Prostate gland (tissue), 2 donors: ENCODE results near the gene PSMD4. TPM values are rescaled to one million over a fixed set of nuclear protein-coding genes. Genes with fewer than 3 reads are reported as not detected.

ENCODE experiments used
- DNase-seq: peaks from one replicate; pipeline ENCODE4 v3.0.0-alpha.2; 2019; ENCODE audit warnings: low spot score
- H3K27ac ChIP-seq, 2 donors: fragments of 200-600 bp; sonication (generic); 2 replicates each; pipeline ENCODE4 v1.5.1; 2017 to 2019
- H3K27me3 ChIP-seq: fragments of 200-600 bp; sonication (generic); replicated peaks from 2 replicates; pipeline ENCODE4 v1.5.1; 2019; ENCODE audit not compliant: insufficient read depth
- H3K36me3 ChIP-seq, 2 donors: fragments of 200-600 bp; sonication (generic); 1 replicate in 1 of 2; 2 replicates in 1 of 2; pipeline versions ENCODE4 v1.5.1 to v1.8.1; 2017 to 2019
- H3K4me1 ChIP-seq: fragments of 200-600 bp; sonication (generic); replicated peaks from 2 replicates; pipeline ENCODE4 v1.5.1; 2019
- H3K4me3 ChIP-seq, 2 donors: fragments of 200-600 bp; sonication (generic); 2 replicates each; pipeline ENCODE4 v1.5.1; 2017 to 2019
- H3K9me3 ChIP-seq: fragments of 200-600 bp; sonication (generic); 2 replicates; pipeline ENCODE4 v1.5.1; 2017
- CTCF ChIP-seq, 4 experiments: fragments of 200-600 bp in 2 of 4; fragments of 450-650 bp in 2 of 4; sonication (generic) in 2 of 4; IDR thresholded peaks; 1 replicate in 3 of 4; 2 replicates in 1 of 4; pipeline ENCODE4 v1.5.1; 2016 to 2019; ENCODE audit warnings: antibody characterized with exemption in 4 of 4, mild to moderate bottlenecking in 2 of 4, moderate library complexity in 2 of 4
- POLR2A ChIP-seq: fragments of 450-650 bp; IDR thresholded peaks from one replicate; pipeline ENCODE4 v1.6.1; 2016; ENCODE audit warnings: antibody characterized with exemption, mild to moderate bottlenecking
- POLR2AphosphoS5 ChIP-seq: sonication (generic); formaldehyde crosslinking; IDR thresholded peaks from one replicate; pipeline ENCODE4 v1.6.1; 2017; ENCODE audit warnings: antibody characterized with exemption
- WGBS: methylation state at CpG from one replicate; pipeline ENCODE4 v1.1.5; 2018; 5-methylcytosine and 5-hydroxymethylcytosine counted together
- intact Hi-C: fragments of 100-400 bp; cut with DNase I; formaldehyde crosslinking; loops from one replicate; pipeline ENCODE4 v1.14.2; 2022
- total RNA-seq, 2 donors: library from RNA; depleted of rRNA; stranded (reverse); fragments of >200 nt; gene quantifications; one replicate each; pipeline ENCODE4 v1.1.0, GENCODE V29; 2016

The PSMD4 gene
- total RNA-seq, 2 donors from 2014 or later: 96.1 to 116 TPM

GRCh38 chr1:151287767-151288500 lies 33.4 kb downstream of the PSMD4 start:
- Histone ChIP-seq H3K36me3 (peaks cover 9 to 19% of the 10 kb centered on the region in 2 donors), H3K9me3 (no peaks in the 10 kb centered on the region), H3K4me1 (no peaks in the 10 kb centered on the region), H3K4me3 (no peak overlapping the region), H3K27ac (no peak overlapping the region), H3K27me3 (no peaks in the 10 kb centered on the region)
- intact Hi-C loops: no loop called here
- DNase-seq: no peak
- WGBS: 90% methylated on average over 22 of the region's 22 CpGs
- TF ChIP-seq POLR2AphosphoS5 (no peak), POLR2A (no peak), CTCF (IDR thresholded peaks at IDR 0.05) (no peak)

GRCh38 chr1:151288502-151288901 lies 34.0 kb downstream of the PSMD4 start:
- no peak for DNase-seq
- Histone ChIP-seq H3K36me3 (peaks cover 15 to 23% of the 10 kb centered on the region in 2 donors), H3K27me3 (no peaks in the 10 kb centered on the region), H3K4me1 (no peaks in the 10 kb centered on the region), H3K4me3 (no peak overlapping the region), H3K9me3 (no peaks in the 10 kb centered on the region), H3K27ac (no peak overlapping the region)
- no peak for TF ChIP-seq POLR2AphosphoS5
- TF ChIP-seq POLR2A: no peak
- TF ChIP-seq CTCF (IDR thresholded peaks at IDR 0.05): no peak
- WGBS: 81% methylated on average over 14 of the region's 14 CpGs
- intact Hi-C loops: no loop called here

- intact Hi-C loops: no loop called here
- 72% methylated on average over 18 of the region's 18 CpGs for WGBS
- H3K36me3 ChIP-seq: peaks cover 17 to 26% of the 10 kb centered on the region in 2 donors
Observed at GRCh38 chr1:151289080-151289935, 34.8 kb downstream of the PSMD4 start.

GRCh38 chr1:151289991-151290708 lies 35.6 kb downstream of the PSMD4 start:
- no peak overlapping the region for H3K27ac ChIP-seq
- TF ChIP-seq POLR2AphosphoS5: no peak
- TF ChIP-seq CTCF (IDR thresholded peaks at IDR 0.05): no peak
- no peak for TF ChIP-seq POLR2A
- H3K36me3 ChIP-seq: peaks cover 17 to 34% of the 10 kb centered on the region in 2 donors
- no peaks in the 10 kb centered on the region for H3K9me3 ChIP-seq
- whole genome bisulfite sequencing: 80% methylated on average over 21 of the region's 21 CpGs
- no peaks in the 10 kb centered on the region for H3K27me3 ChIP-seq
- no peak for DNase-seq
- intact Hi-C loops: no loop called here
- no peaks in the 10 kb centered on the region for H3K4me1 ChIP-seq
- no peak overlapping the region for H3K4me3 ChIP-seq

More at GRCh38 chr1:151289080-151289935, 34.8 kb downstream of the PSMD4 start:
- no peak overlapping the region for H3K27ac ChIP-seq
- no peaks in the 10 kb centered on the region for H3K27me3 ChIP-seq
- TF ChIP-seq POLR2AphosphoS5: no peak
- no peaks in the 10 kb centered on the region for H3K4me1 ChIP-seq
- no peak overlapping the region for H3K4me3 ChIP-seq
- no peak for DNase-seq
- no peaks in the 10 kb centered on the region for H3K9me3 ChIP-seq

- TF ChIP-seq POLR2AphosphoS5 (no peak), POLR2A (no peak), CTCF (IDR thresholded peaks at IDR 0.05) (no peak)
- intact Hi-C loops: no loop called here
- Histone ChIP-seq H3K9me3 (no peaks in the 10 kb centered on the region), H3K36me3 (peaks cover 17 to 40% of the 10 kb centered on the region in 2 donors), H3K4me1 (no peaks in the 10 kb centered on the region), H3K4me3 (no peak overlapping the region), H3K27me3 (no peaks in the 10 kb centered on the region), H3K27ac (no peak overlapping the region)
- DNase-seq: no peak
- 81% methylated on average over 19 of the region's 19 CpGs for WGBS
Observed at GRCh38 chr1:151290709-151291303, 36.3 kb downstream of the PSMD4 start.
